ENCODE data around the gene PDE1A.

Gene PDE1A

GRCh38 chr2:182128821-182129707 lies 297.8 kb downstream of the PDE1A start:
- no peak for DNase-seq (ENCODE audit: low read depth)

- no peak for DNase-seq (ENCODE audit: low read depth)
Measured at GRCh38 chr2:182117196-182117595, 309.6 kb downstream of the PDE1A start.

GRCh38 chr2:182116774-182117173 lies 310.1 kb downstream of the PDE1A start:
- DNase-seq (ENCODE audit: low read depth): no peak

DNA sequence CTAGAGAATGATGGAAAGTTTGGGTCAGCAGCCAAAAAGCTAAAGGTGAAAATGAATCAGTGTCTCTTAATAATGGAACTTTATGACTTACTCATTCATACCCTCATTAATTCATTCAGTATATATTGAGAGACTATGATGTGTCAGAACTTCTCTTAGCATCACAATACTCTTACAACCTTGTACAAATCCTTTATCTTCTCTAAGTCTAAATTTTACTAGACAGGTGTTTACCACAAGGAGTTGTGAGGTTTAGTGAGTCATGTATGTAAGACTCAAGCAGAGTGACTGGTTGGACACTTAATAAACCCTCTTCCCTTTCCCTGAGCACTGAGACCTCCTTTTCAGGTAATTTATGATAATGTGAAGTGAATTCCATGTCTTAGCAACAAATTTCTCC lies 311.6 kb downstream of the PDE1A start:
- no peak for DNase-seq (ENCODE audit: low read depth)

GRCh38 chr2:182113334-182113733 lies 313.5 kb downstream of the PDE1A start:
- DNase-seq (ENCODE audit: low read depth): no peak

DNA sequence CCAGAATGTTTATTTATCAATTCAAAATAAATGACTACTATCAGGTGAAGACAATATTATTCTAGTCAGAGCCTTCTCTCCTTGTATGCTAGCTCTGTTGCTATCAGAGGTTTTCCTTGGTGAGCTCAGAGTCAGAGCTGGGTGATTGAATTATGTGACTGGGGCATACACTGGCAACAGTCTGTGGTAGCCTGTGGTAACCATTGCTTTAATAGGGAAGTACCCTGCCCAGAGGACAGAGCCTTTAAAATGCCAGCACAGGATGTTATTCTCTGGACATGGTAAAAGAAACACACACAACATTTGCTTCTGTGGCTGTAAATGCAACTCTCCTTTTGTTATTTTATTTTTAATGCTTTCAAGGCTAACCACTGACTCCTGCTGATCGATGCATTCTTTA lies 316.5 kb downstream of the PDE1A start:
- no peak for DNase-seq (ENCODE audit: low read depth)

DNA sequence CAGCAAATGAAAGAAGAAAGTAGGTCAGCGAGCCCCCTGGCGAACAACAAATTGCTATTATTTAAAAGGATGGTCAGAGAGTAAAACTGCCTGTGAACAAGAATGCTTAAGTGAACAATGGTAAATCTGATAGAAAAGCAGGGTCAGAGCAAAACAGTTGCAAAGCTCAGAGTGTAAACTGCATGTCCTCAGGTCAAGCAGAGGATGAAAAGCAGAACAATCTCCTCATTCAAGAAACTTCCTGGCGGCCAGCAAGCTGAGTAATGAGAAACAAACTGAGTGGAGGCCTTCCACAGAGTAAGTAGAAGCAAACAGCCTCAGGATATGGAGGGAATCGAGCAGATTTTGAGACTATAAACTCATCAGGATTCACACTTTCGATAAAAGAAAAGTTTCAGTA lies 323.3 kb downstream of the PDE1A start:
- DNase-seq (ENCODE audit: low read depth): no peak

DNA sequence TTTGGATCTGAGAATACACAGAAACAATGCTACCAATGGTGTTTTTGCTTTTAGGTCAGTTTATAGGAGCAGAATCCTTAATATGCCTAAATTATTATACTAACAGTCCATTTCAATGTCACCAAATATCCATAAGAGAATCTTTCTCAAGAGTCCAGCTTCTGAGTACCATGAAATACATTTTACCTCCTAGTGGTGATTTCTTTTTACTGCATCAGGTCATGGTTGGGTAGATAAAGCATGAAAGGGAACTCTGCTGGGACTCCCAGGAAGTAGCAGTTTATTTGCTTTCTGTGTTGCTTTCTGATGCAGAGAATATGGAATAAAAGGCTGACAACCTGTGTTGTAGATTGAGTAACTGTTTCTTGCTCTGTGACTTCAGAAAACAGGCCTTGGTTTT lies 325.6 kb downstream of the PDE1A start:
- no peak for DNase-seq (ENCODE audit: low read depth)

- DNase-seq (ENCODE audit: low read depth): no peak
Measured at GRCh38 chr2:182098648-182099047, 328.2 kb downstream of the PDE1A start.

- DNase-seq (ENCODE audit: low read depth): no peak
Measured at GRCh38 chr2:182097571-182098164, 329.2 kb downstream of the PDE1A start.

DNA sequence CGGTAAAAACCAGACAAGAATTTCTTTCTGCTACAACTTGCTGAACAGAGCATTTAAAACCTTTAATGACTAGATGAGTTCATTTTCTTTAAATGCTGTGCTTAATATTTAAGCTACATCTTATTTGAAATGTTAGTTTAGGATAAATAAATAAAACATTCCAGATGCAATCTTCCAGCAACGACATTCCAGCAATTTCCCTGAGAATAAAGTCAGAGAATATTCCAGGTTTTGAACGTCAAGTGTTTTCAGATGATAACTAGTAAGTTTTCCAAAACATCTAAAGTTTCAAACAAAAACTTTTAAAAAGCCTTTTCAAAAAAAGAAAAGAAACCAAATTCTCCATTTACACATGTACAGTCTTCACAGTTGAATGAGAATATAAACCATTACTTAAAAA lies 336.4 kb downstream of the PDE1A start:
- no peak for DNase-seq (ENCODE audit: low read depth)
